GM23248 (cell line): ENCODE measurements around the gene ELMO1.

Experiments
- EZH2 ChIP-seq: fragments of 200-600 bp; sonication (generic); IDR thresholded peaks from 2 replicates; pipeline ENCODE4 v1.6.1; 2018; ENCODE audit warnings: antibody characterized with exemption, mild to moderate bottlenecking; ENCODE audit not compliant: insufficient read depth, poor library complexity, severe bottlenecking
- EZH2phosphoT487 ChIP-seq: fragments of 200-600 bp; sonication (generic); IDR thresholded peaks from 2 replicates; pipeline ENCODE4 v1.6.1; 2018; ENCODE audit warnings: antibody characterized with exemption, moderate library complexity, mild to moderate bottlenecking, low read depth; ENCODE audit not compliant: insufficient read depth

DNA sequence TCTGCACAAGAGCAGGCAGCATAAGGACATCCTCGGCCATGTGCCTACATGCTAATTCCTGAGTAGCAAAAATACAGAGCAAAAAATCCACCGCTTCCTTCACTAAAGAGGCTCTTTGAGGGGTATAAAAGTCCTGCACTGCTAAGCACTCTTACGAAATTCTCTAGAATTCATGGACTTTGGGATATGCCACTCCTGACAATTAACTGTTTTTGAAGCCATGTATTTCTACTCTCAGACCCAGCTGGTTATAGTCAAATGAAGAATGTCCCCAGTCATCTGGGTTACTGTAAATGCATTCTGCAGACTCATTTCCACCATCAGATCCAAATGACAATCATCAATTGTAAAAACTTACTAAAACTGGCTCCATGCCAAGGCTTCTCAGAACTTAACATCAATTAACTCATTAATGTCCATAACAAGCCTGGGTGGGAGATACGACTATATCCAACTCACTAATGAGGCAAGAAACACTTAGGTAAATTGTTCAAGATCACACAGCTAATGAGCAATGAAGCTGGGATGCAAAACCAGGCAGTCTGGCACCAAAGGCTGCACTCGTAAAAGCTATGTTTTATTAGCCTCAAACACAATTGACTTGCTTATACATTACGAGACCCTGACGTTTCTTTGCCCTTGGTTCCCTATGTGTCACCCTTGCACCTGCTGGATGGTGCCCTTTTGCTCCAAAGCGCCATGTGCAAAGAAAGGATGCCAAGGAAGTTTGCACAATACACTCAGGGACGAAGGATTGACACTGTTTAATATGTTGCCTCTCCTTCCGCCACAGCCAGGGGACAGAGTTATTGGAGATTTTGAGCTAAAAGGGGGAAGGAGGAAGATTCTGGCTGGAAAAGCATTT is 250.4 kb downstream of the ELMO1 start:
- no peak for TF ChIP-seq EZH2
- no peak for TF ChIP-seq EZH2phosphoT487
